Fibroblast of mammary gland (primary cell): ENCODE measurements around the gene MSMB.

Experiments used
- DNase-seq: peaks from one replicate; pipeline ENCODE4 v3.0.0-alpha.2; 2010; ENCODE audit warnings: low read depth
- H3K4me3 ChIP-seq: 2 replicates; pipeline ENCODE4 v1.5.1; 2011; ENCODE audit warnings: low read depth, mild to moderate bottlenecking, low read length, moderate library complexity; ENCODE audit not compliant: control insufficient read depth
- CTCF ChIP-seq: conservative IDR thresholded peaks from 2 replicates; pipeline ENCODE4 v1.5.1; 2011; ENCODE audit warnings: low read depth, low read length, inconsistent platforms; ENCODE audit not compliant: control insufficient read depth, insufficient read depth

Gene MSMB

GRCh38 chr10:46031648-46032532 is 14.2 kb downstream of the MSMB start:
- no peak for TF ChIP-seq CTCF
- no peak overlapping the region for H3K4me3 ChIP-seq
- DNase-seq = no peak

DNA sequence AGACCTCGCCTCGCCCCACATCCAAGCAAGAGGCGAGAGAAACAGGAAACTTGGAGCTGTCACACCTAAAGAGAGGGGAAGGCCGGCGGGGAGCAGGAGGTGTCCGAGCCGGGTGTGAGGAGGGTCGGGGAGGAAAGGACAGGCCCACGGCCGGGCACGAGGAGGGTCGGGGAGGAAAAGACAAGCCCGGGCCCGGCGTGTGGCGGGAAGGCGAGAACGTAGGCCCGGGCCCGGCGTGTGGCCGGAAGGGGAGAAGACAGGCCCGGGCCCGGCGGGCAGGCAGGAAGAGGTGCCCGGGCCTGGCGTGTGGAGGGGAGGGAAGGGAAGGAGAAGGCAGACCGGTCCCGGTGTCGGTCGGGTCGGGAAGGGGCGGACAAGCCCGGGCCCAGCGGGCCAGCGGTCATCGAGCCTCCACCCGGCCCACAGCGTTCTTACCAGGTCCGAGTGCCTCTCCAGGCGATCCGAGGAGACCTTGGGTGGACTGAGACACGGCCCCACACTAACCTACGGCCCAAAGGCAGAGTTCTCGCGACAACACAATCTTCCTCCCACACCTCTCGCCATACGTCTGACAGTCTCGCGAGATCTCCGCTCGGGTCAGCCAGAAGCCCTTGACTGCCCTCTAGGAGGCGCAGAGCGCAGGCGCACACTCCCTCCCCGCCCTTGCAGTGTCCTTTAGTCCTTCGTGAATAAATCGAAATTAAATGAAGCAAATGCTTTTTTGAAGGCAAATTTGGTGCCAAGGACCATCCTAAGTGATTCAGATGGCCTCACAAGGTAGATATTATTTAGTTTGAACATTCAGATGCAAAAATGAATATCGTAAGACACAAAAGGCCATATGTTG is 15.8 kb downstream of the MSMB start, which contains the start of gene NCOA4:
Gene NCOA4, minus strand, starts transcription at position 533 of the 847 bp plus-strand sequence. CDS start 13,943 bp downstream, outside the sequence.
- peak; percentile 70 for TF ChIP-seq CTCF
- peak; percentile 99 for DNase-seq
- peak within 1 kb of the TSS; percentile 87 for H3K4me3 ChIP-seq

DNA sequence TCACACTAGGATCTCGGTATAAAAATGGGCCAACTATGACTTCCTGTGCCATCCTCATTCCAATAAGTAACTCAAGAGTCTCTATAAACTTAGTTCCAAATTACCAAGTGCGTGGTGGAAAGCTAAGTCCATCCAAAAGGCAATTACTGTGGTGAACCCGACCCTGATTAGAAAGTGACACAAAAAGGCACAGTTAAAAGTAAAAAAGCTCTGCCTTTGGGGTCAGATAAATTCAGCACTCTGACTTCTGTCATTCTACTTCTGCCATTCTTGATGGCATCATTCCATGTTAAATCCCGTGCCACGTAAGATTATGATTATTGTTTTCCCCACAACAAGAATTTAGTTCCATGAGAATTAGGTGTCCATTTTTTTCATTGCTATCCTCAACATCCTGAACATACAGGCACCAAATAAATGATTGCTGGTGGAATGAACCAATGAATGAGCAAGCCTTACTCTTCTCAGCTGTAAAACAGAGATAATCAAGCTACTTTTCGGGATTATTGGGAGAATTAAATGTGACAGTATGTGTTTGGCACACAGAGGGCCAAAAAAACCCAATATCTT is 16.5 kb downstream of the MSMB start:
- DNase-seq = no peak
- H3K4me3 ChIP-seq = peak overlapping the region; percentile 87
- no peak for TF ChIP-seq CTCF

DNA sequence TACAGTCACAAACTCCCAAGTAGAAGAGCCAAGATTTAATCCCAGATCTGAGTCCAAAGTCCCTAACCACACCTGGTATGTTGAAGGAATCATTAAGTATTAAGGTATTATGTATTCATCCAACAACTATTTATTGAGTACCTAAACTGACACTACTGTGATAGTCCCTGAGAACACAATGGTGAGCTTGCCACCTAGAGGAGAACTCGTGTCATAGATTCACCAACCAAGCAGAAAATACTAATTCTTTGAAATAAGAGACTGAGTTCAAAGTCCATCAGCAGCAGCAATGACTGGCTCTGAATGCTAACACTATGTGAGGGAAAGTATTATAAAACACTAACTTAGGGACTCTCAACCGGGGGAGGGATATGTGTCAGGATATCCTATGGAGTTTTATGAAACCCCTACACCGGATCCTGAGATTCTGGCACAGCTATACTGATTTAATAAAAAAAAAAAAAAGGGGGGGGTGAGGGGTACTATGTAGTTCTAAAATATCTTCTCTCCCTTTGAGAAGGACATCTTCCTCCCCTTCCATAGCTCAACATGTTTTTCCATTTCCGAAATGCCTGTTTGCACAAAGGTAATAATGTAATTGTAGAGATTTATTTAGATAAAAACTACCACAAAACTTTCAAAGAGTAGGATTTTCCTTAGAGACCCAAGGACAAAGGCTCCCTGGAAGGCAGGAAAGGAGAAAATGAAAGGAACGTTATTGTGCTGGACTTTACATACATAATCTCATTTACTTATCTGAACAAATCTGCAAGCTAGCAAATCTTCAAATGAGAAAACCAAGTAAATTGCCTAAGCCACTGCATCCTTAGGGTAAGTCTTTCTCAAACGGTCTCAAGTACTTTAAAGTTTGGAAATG is 17.2 kb downstream of the MSMB start:
- peak overlapping the region; percentile 87 for H3K4me3 ChIP-seq
- peak; percentile 77 for TF ChIP-seq CTCF
- peak; percentile 80 for DNase-seq

DNA sequence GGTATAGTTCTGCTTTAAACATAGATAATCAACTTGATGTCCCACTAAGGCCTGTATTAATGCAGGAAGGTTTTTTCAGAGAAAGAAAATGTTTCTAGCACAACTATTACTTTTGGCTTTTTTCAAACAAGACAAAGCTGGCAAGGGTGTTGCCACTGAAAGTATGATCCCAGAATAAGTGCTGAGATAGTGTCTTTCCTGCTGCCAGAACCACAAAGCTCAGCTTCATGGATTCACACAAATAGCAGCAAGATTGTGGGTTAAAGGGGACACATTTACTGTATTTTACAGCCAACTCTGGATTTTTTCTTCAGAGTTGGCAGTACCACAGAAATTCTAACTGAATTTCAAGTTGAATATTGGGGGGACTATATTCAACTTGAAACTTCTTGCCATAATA is 20.0 kb downstream of the MSMB start:
- H3K4me3 ChIP-seq = no peak overlapping the region
- TF ChIP-seq CTCF = no peak
- DNase-seq = no peak

DNA sequence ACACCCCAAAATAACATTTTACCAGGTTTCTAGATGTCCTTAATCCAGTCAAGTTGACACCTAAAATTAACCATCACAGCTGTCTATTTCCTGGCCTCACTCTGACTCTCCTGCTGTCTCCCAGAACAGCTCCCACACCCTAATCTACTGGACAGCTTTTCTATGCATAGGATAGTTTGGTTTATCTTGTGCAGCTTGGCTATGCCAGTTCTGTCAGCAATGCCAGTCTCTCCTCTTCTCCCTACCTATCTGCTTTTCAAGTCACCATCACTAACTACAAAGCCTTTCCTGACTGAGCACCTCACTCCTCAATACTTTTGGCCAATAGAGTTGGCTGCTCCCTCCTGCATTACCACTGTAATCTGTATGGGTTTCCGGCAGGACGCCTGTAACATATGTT is 20.7 kb downstream of the MSMB start:
- DNase-seq = no peak
- H3K4me3 ChIP-seq = no peak overlapping the region
- TF ChIP-seq CTCF = no peak
